PC-3 (cell line): ENCODE data around the gene GLRA3. TPM values are rescaled to one million over a fixed set of nuclear protein-coding genes. Genes with fewer than 3 reads are reported as not detected.

Experiments used
- ATAC-seq: fragments of 200-7000 bp; cut with Tn5 transposase; 2 replicates; pipeline ENCODE4 v1.9.1; 2020; ENCODE audit warnings: mild to moderate bottlenecking, moderate library complexity
- BruUV-seq: library from RNA; stranded (reverse); fragments of 400-500 nt; replicated peaks from 2 replicates; lab custom pipeline; 2021; lab: Mats Ljungman, UMichigan
- CTCF ChIA-PET: fragments of 300-600 bp; sonication (Branson Sonifier 250); formaldehyde crosslinking; loops from one replicate; lab custom pipeline; 2022; ENCODE audit warnings: antibody characterized with exemption; lab: Charles Lee
- POLR2A ChIA-PET: fragments of 300-600 bp; sonication (Branson Sonifier 250); formaldehyde crosslinking; loops from one replicate; lab custom pipeline; 2022; ENCODE audit warnings: antibody characterized with exemption; ENCODE audit not compliant: unreplicated experiment; lab: Charles Lee
- DNase-seq: peaks from one replicate; pipeline ENCODE4 v3.0.0-alpha.2; 2015
- H2AFZ ChIP-seq: fragments of 300-600 bp; sonication (generic); 2 replicates; pipeline ENCODE4 v1.6.0; 2016; ENCODE audit warnings: antibody characterized with exemption, low read length
- H3F3A ChIP-seq: fragments of 300-600 bp; sonication (generic); one replicate; pipeline ENCODE4 v1.6.0; 2017; ENCODE audit warnings: antibody characterized with exemption, low read length, control low read depth, mild to moderate bottlenecking; ENCODE audit not compliant: unreplicated experiment
- H3K27ac ChIP-seq: fragments of 300-600 bp; sonication (generic); 2 replicates; pipeline ENCODE4 v1.5.1; 2016; ENCODE audit warnings: mild to moderate bottlenecking, low read length
- H3K27me3 ChIP-seq: fragments of 300-600 bp; sonication (generic); 2 replicates; pipeline ENCODE4 v1.6.1; 2016; ENCODE audit warnings: low read length, mixed read lengths
- H3K36me3 ChIP-seq: fragments of 300-600 bp; sonication (generic); 2 replicates; pipeline ENCODE4 v1.6.1; 2016; ENCODE audit warnings: low read depth, mixed run types, low read length, mixed read lengths
- H3K4me1 ChIP-seq: fragments of 300-600 bp; sonication (generic); 2 replicates; pipeline ENCODE4 v1.5.1; 2016; ENCODE audit warnings: low read length; ENCODE audit not compliant: insufficient read depth
- H3K4me2 ChIP-seq: fragments of 300-600 bp; sonication (generic); 2 replicates; pipeline ENCODE4 v1.6.0; 2016; ENCODE audit warnings: low read length
- H3K4me3 ChIP-seq: fragments of 300-600 bp; sonication (generic); 2 replicates; pipeline ENCODE4 v1.5.1; 2016; ENCODE audit warnings: mild to moderate bottlenecking, low read length, mixed read lengths
- H3K79me2 ChIP-seq: fragments of 300-600 bp; sonication (generic); 2 replicates; pipeline ENCODE4 v1.6.1; 2017; ENCODE audit warnings: low read length, mixed read lengths
- H3K9ac ChIP-seq: fragments of 300-600 bp; sonication (generic); 2 replicates; pipeline ENCODE4 v1.6.0; 2016; ENCODE audit warnings: mild to moderate bottlenecking, low read length
- H3K9me2 ChIP-seq: fragments of 300-600 bp; sonication (generic); replicated peaks from 2 replicates; pipeline ENCODE4 v1.6.1; 2016; ENCODE audit warnings: mixed run types, low read length, mixed read lengths
- H3K9me3 ChIP-seq: fragments of 300-600 bp; sonication (generic); 2 replicates; pipeline ENCODE4 v1.6.1; 2016; ENCODE audit warnings: low read length, mixed read lengths
- H4K20me1 ChIP-seq: fragments of 300-600 bp; sonication (generic); 2 replicates; pipeline ENCODE4 v1.6.1; 2016; ENCODE audit warnings: low read length, mixed read lengths
- EZH2 ChIP-seq: fragments of 300-600 bp; sonication (generic); IDR thresholded peaks from one replicate; pipeline ENCODE4 v1.6.1; 2017; ENCODE audit warnings: antibody characterized with exemption, mild to moderate bottlenecking, low read length; ENCODE audit not compliant: unreplicated experiment
- EZH2phosphoT487 ChIP-seq: fragments of 300-600 bp; sonication (generic); IDR thresholded peaks from 2 replicates; pipeline ENCODE4 v1.6.1; 2018; ENCODE audit warnings: mild to moderate bottlenecking, antibody characterized with exemption, low read length, borderline replicate concordance
- intact Hi-C: fragments of 100-400 bp; cut with micrococcal nuclease; formaldehyde crosslinking; loops from 2 replicates; pipeline ENCODE4 v1.9.0; 2023
- total RNA-seq: library from RNA; depleted of rRNA; stranded (reverse); fragments of >200 nt; gene quantifications from 2 replicates; pipeline ENCODE4 v1.2.3, GENCODE V29; 2014
- TF ChIP-seq, protein P1 (sequence below): fragments of 300-600 bp; sonication (generic); conservative IDR thresholded peaks from 2 replicates; pipeline ENCODE4 v1.5.1; 2017; ENCODE audit warnings: antibody characterized with exemption, low read depth, mild to moderate bottlenecking, low read length

The GLRA3 gene
- total RNA-seq, 1 experiment from 2014 or later: not detected

DNA sequence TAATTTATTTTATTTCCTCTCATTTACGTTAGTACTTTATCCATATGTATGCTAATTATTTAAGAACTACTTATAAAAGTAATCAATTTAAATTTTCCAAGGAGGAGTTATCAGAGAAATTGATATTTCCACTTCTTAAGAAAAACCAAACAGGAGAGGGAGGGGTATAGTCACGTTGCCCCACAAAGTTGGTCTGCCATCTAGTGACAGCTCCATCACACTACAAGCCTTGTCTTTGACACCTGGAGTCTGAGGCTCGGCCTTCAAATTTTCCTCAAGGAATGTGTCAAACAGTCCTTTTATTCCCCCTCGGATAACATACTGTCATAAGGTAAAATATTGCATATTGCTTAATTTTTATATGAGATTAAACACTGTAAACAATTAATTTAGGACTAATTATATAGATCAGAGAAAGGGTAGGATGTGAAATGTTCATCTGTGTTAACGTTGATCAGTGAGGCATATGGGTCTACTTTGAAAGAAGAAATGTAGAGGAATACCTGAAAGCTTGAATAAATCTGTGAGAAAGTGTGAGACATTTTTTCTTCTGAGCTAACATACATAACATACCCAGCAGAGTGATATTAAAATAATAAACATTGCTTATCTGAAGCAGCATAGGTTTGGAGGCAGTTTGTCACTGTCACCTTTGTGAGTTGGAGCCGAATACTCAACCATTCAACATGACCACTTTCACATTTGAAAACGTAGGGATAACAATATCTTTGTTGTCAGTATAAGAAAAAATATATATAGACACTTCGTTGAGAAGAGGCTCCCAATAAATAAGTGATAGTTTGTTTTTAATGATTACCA lies 114.4 kb downstream of the GLRA3 start:
- peak; percentile 68 for DNase-seq
- intact Hi-C loops: loop anchor here (1.0 to 10.0 kb wide), 4 partner anchors 82 to 490 kb away; partner anchors contain the start of gene HPGD
- H3K27ac ChIP-seq: no peak overlapping the region
- H3K4me1 ChIP-seq: peaks cover 16% of the 10 kb centered on the region
- ATAC-seq: peak; percentile 60; the same call in 1 of the 2 replicates
- H3K79me2 ChIP-seq: no peaks in the 10 kb centered on the region
- BruUV-seq: no TSS peak
- TF ChIP-seq EZH2phosphoT487 (no peak), EZH2 (no peak)
- TF ChIP-seq, protein P1, sequence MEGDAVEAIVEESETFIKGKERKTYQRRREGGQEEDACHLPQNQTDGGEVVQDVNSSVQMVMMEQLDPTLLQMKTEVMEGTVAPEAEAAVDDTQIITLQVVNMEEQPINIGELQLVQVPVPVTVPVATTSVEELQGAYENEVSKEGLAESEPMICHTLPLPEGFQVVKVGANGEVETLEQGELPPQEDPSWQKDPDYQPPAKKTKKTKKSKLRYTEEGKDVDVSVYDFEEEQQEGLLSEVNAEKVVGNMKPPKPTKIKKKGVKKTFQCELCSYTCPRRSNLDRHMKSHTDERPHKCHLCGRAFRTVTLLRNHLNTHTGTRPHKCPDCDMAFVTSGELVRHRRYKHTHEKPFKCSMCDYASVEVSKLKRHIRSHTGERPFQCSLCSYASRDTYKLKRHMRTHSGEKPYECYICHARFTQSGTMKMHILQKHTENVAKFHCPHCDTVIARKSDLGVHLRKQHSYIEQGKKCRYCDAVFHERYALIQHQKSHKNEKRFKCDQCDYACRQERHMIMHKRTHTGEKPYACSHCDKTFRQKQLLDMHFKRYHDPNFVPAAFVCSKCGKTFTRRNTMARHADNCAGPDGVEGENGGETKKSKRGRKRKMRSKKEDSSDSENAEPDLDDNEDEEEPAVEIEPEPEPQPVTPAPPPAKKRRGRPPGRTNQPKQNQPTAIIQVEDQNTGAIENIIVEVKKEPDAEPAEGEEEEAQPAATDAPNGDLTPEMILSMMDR: peak; percentile 79
- CTCF ChIA-PET: no interaction called here
- no peak overlapping the region for H3K9ac ChIP-seq
- no peaks in the 10 kb centered on the region for H3F3A ChIP-seq
- H4K20me1 ChIP-seq: no peaks in the 10 kb centered on the region
- peak overlapping the region; percentile 21; the same call in 1 of the 2 replicates for H3K4me2 ChIP-seq
- POLR2A ChIA-PET: interaction anchor here (0.5 kb wide), 1 partner anchor 93 kb away, joined by 4 read pairs; no protein-coding TSS in a partner anchor
- H2AFZ ChIP-seq: no peak overlapping the region
- no peaks in the 10 kb centered on the region for H3K9me3 ChIP-seq
- H3K36me3 ChIP-seq: no peaks in the 10 kb centered on the region
- H3K9me2 ChIP-seq: no peaks in the 10 kb centered on the region
- H3K27me3 ChIP-seq: no peaks in the 10 kb centered on the region
- H3K4me3 ChIP-seq: no peak overlapping the region

DNA sequence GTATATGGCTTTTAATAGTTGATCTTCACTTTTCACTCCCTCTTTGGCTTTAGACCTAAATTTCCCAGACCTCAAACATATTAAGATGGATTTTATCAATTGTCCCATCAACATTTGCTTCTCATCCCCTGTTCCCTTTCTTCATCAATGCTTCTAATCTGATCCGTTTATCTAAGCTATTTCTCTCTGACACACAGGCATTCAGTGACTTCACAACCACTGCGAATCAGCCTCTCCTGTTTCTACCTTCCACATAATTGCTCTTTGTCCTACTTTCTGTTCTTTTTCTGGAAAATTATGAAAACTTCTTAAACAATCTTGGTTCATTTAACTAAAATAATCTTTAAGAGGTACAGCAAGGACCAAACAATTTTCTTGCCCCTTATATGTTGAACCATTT lies 115.2 kb downstream of the GLRA3 start:
- Histone ChIP-seq H3K9me3 (no peaks in the 10 kb centered on the region), H3K4me1 (peaks cover 16% of the 10 kb centered on the region), H3K27me3 (no peaks in the 10 kb centered on the region), H4K20me1 (no peaks in the 10 kb centered on the region), H2AFZ (0 out of 2 replicates have a peak overlapping the region, but pooled peaks have one; percentile 44), H3F3A (no peaks in the 10 kb centered on the region), H3K4me3 (no peak overlapping the region), H3K36me3 (no peaks in the 10 kb centered on the region), H3K79me2 (no peaks in the 10 kb centered on the region), H3K27ac (no peak overlapping the region), H3K4me2 (peak overlapping the region; percentile 21; the same call in 1 of the 2 replicates), H3K9ac (no peak overlapping the region), H3K9me2 (no peaks in the 10 kb centered on the region)
- intact Hi-C loops: loop anchor here (1.0 to 10.0 kb wide), 4 partner anchors 82 to 489 kb away; partner anchors contain the start of gene HPGD
- DNase-seq (no peak), ATAC-seq (no peak)
- no peak for TF ChIP-seq EZH2
- TF ChIP-seq, protein P1: no peak
- TF ChIP-seq EZH2phosphoT487: no peak
- no TSS peak for BruUV-seq
- CTCF ChIA-PET: no interaction called here
- POLR2A ChIA-PET: interaction anchor here (0.5 to 0.6 kb wide), 2 partner anchors 55 to 92 kb away, joined by 4 read pairs; no protein-coding TSS in a partner anchor
